ENCODE data around the gene AFG1L.

DNA sequence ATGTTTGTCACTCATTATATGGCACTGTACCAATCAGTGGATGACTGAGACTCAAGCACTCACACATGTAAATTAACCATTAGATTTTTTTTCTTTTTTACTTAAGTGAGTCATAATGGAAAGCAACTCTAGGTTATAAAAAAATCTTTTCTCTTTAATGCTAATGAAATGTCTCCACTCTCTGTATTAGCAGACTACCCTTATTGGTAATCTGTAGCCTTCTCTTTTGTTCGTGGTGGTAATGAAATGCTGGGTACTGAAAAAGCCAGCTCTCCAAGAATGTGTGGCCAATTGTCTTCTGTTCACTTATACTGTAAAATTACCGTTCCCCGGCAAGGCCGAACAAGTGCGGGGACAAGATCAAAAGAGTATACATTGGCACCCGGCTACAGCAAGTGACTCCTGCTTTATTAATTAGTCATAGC is 69.0 kb downstream of the AFG1L start:
- TF ChIP-seq, protein P1, sequence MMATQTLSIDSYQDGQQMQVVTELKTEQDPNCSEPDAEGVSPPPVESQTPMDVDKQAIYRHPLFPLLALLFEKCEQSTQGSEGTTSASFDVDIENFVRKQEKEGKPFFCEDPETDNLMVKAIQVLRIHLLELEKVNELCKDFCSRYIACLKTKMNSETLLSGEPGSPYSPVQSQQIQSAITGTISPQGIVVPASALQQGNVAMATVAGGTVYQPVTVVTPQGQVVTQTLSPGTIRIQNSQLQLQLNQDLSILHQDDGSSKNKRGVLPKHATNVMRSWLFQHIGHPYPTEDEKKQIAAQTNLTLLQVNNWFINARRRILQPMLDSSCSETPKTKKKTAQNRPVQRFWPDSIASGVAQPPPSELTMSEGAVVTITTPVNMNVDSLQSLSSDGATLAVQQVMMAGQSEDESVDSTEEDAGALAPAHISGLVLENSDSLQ (IDR thresholded peaks at IDR 0.05), result no peak
- no peak for TF ChIP-seq LEF1 (IDR thresholded peaks at IDR 0.05; ENCODE audit: borderline replicate concordance)

All from HEK293T (cell line).